ENCODE results near the gene MRC2.
"Not testable (repeated sequence)": the region's sequence is repeated elsewhere in the genome, so short reads cannot be mapped to it uniquely, and the experiment has no call there.

The MRC2 gene

GRCh38 chr17:62600805-62601204, 26.7 kb upstream of the MRC2 start:
- Mint-ChIP-seq H3K27ac (no peak overlapping the region), H3K36me3 (ENCODE audit: low read depth) (peaks cover 42% of the 10 kb centered on the region), H3K9me3 (no peaks in the 10 kb centered on the region), H3K4me3 (no peak overlapping the region), H3K27me3 (ENCODE audit: low read depth) (no peaks in the 10 kb centered on the region), H3K4me1 (ENCODE audit: low read depth) (no peaks in the 10 kb centered on the region)

- Mint-ChIP-seq H3K9me3 (no peaks in the 10 kb centered on the region), H3K27ac (no peak overlapping the region), H3K36me3 (ENCODE audit: low read depth) (peaks cover 43% of the 10 kb centered on the region), H3K4me3 (no peak overlapping the region), H3K27me3 (ENCODE audit: low read depth) (no peaks in the 10 kb centered on the region), H3K4me1 (ENCODE audit: low read depth) (no peaks in the 10 kb centered on the region)
These were observed 26.0 kb upstream of the MRC2 start for GRCh38 chr17:62601471-62601870.

- not testable (repeated sequence) for H3K4me1 Mint-ChIP-seq (ENCODE audit: low read depth)
- peaks cover 42% of the 10 kb centered on the region for H3K36me3 Mint-ChIP-seq (ENCODE audit: low read depth)
These were observed 23.7 kb upstream of the MRC2 start for GRCh38 chr17:62603783-62604182.

GRCh38 chr17:62605588-62605987, 21.9 kb upstream of the MRC2 start:
- Mint-ChIP-seq H3K27ac (no peak overlapping the region), H3K36me3 (ENCODE audit: low read depth) (peaks cover 46% of the 10 kb centered on the region), H3K4me3 (no peak overlapping the region), H3K27me3 (ENCODE audit: low read depth) (no peaks in the 10 kb centered on the region), H3K4me1 (ENCODE audit: low read depth) (peaks cover 4% of the 10 kb centered on the region), H3K9me3 (no peaks in the 10 kb centered on the region)

More at GRCh38 chr17:62603783-62604182, 23.7 kb upstream of the MRC2 start:
- H3K27me3 Mint-ChIP-seq (ENCODE audit: low read depth); H3K9me3 Mint-ChIP-seq; H3K4me3 Mint-ChIP-seq; H3K27ac Mint-ChIP-seq: not testable (repeated sequence)

- Mint-ChIP-seq H3K27me3 (ENCODE audit: low read depth) (no peaks in the 10 kb centered on the region), H3K9me3 (no peaks in the 10 kb centered on the region), H3K4me3 (no peak overlapping the region), H3K4me1 (ENCODE audit: low read depth) (peaks cover 8% of the 10 kb centered on the region), H3K36me3 (ENCODE audit: low read depth) (peaks cover 54% of the 10 kb centered on the region), H3K27ac (no peak overlapping the region)
These were observed 16.2 kb upstream of the MRC2 start for GRCh38 chr17:62611292-62611691.

- Mint-ChIP-seq H3K27ac (no peak overlapping the region), H3K36me3 (ENCODE audit: low read depth) (peaks cover 50% of the 10 kb centered on the region), H3K9me3 (no peaks in the 10 kb centered on the region), H3K27me3 (ENCODE audit: low read depth) (no peaks in the 10 kb centered on the region), H3K4me1 (ENCODE audit: low read depth) (peaks cover 8% of the 10 kb centered on the region), H3K4me3 (no peak overlapping the region)
These were observed 15.7 kb upstream of the MRC2 start for GRCh38 chr17:62611728-62612127.

- H3K4me3 Mint-ChIP-seq; H3K9me3 Mint-ChIP-seq; H3K27me3 Mint-ChIP-seq (ENCODE audit: low read depth); H3K27ac Mint-ChIP-seq; H3K4me1 Mint-ChIP-seq (ENCODE audit: low read depth): not testable (repeated sequence)
- H3K36me3 Mint-ChIP-seq (ENCODE audit: low read depth), result peaks cover 48% of the 10 kb centered on the region
These were observed 15.2 kb upstream of the MRC2 start for GRCh38 chr17:62612289-62612688.

- peaks cover 41% of the 10 kb centered on the region for H3K36me3 Mint-ChIP-seq (ENCODE audit: low read depth)
- H3K27me3 Mint-ChIP-seq (ENCODE audit: low read depth); H3K9me3 Mint-ChIP-seq; H3K27ac Mint-ChIP-seq; H3K4me1 Mint-ChIP-seq (ENCODE audit: low read depth); H3K4me3 Mint-ChIP-seq: not testable (repeated sequence)
These were observed 14.4 kb upstream of the MRC2 start for GRCh38 chr17:62613095-62613494.

GRCh38 chr17:62614142-62614541, 13.3 kb upstream of the MRC2 start:
- Mint-ChIP-seq H3K27me3 (ENCODE audit: low read depth) (no peaks in the 10 kb centered on the region), H3K27ac (no peak overlapping the region), H3K9me3 (no peaks in the 10 kb centered on the region), H3K4me1 (ENCODE audit: low read depth) (peaks cover 8% of the 10 kb centered on the region), H3K36me3 (ENCODE audit: low read depth) (peaks cover 33% of the 10 kb centered on the region), H3K4me3 (no peak overlapping the region)

GRCh38 chr17:62615503-62615902, 12.0 kb upstream of the MRC2 start:
- Mint-ChIP-seq H3K4me1 (ENCODE audit: low read depth) (peaks cover 4% of the 10 kb centered on the region), H3K9me3 (no peaks in the 10 kb centered on the region), H3K27me3 (ENCODE audit: low read depth) (no peaks in the 10 kb centered on the region), H3K36me3 (ENCODE audit: low read depth) (peaks cover 25% of the 10 kb centered on the region), H3K27ac (peak overlapping the region; percentile 26), H3K4me3 (no peak overlapping the region)

GRCh38 chr17:62616993-62617893, 10.2 kb upstream of the MRC2 start:
- H3K36me3 Mint-ChIP-seq (ENCODE audit: low read depth), result peaks cover 13% of the 10 kb centered on the region
- H3K4me3 Mint-ChIP-seq, result no peak overlapping the region
- H3K9me3 Mint-ChIP-seq, result no peaks in the 10 kb centered on the region
- H3K4me1 Mint-ChIP-seq (ENCODE audit: low read depth), result no peaks in the 10 kb centered on the region
- no peak overlapping the region for H3K27ac Mint-ChIP-seq
- H3K27me3 Mint-ChIP-seq (ENCODE audit: low read depth), result no peaks in the 10 kb centered on the region

GRCh38 chr17:62617894-62618472, 9.5 kb upstream of the MRC2 start:
- Mint-ChIP-seq H3K27ac (no peak overlapping the region), H3K27me3 (ENCODE audit: low read depth) (no peaks in the 10 kb centered on the region), H3K9me3 (no peaks in the 10 kb centered on the region), H3K4me3 (no peak overlapping the region), H3K4me1 (ENCODE audit: low read depth) (no peaks in the 10 kb centered on the region), H3K36me3 (ENCODE audit: low read depth) (peaks cover 11% of the 10 kb centered on the region)

- no peaks in the 10 kb centered on the region for H3K27me3 Mint-ChIP-seq (ENCODE audit: low read depth)
- H3K4me3 Mint-ChIP-seq, result no peak overlapping the region
- H3K4me1 Mint-ChIP-seq (ENCODE audit: low read depth), result no peaks in the 10 kb centered on the region
- H3K36me3 Mint-ChIP-seq (ENCODE audit: low read depth), result peaks cover 9% of the 10 kb centered on the region
- no peak overlapping the region for H3K27ac Mint-ChIP-seq
- H3K9me3 Mint-ChIP-seq, result no peaks in the 10 kb centered on the region
These were observed 8.6 kb upstream of the MRC2 start for GRCh38 chr17:62618647-62619416.

- no peaks in the 10 kb centered on the region for H3K4me1 Mint-ChIP-seq (ENCODE audit: low read depth)
- no peak overlapping the region for H3K27ac Mint-ChIP-seq
- H3K27me3 Mint-ChIP-seq (ENCODE audit: low read depth), result no peaks in the 10 kb centered on the region
- H3K4me3 Mint-ChIP-seq, result no peak overlapping the region
- H3K9me3 Mint-ChIP-seq, result no peaks in the 10 kb centered on the region
- H3K36me3 Mint-ChIP-seq (ENCODE audit: low read depth), result peaks cover 8% of the 10 kb centered on the region
These were observed 7.9 kb upstream of the MRC2 start for GRCh38 chr17:62619417-62620155.
